Measurements from ENCODE around the gene GTF2H4. TPM values are rescaled to one million over a fixed set of nuclear protein-coding genes. Genes with fewer than 3 reads are reported as not detected.
A peak's percentile ranks its signal among the peaks of the same experiment; 100 is the strongest.
"Not testable (repeated sequence)": the region's sequence is repeated elsewhere in the genome, so short reads cannot be mapped to it uniquely, and the experiment has no call there.

The GTF2H4 gene
- total RNA-seq, 1 experiment from 2014 or later: 33.9 TPM

DNA sequence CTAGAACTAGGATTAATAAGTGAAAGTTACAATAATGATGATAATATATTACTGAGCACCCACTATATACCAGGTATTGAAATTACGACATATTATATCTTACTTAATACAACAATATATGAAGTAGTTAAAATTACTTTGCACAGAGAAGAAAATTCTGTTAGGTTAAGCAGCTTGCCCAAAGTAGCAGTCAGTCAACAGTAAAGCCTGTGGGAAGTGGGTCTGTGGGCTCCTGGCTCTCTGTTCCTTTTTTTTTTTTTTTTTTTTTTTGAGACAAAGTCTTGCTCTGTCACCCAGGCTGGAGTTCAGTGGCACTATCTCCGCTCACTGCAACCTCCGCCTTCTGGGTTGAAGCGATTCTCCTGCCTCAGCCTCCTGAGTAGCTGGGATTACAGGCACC lies 4.8 kb upstream of the GTF2H4 start:
- H3K27ac Mint-ChIP-seq (ENCODE audit: low read depth, unreplicated experiment): peak overlapping the region; percentile 49
- H3K4me3 Mint-ChIP-seq (ENCODE audit: unreplicated experiment): no peak overlapping the region
- no peaks in the 10 kb centered on the region for H3K9me3 Mint-ChIP-seq (ENCODE audit: unreplicated experiment)
- intact Hi-C loops (cut with micrococcal nuclease): no loop called here
- peaks cover 14% of the 10 kb centered on the region for H3K4me1 Mint-ChIP-seq (ENCODE audit: insufficient read depth, unreplicated experiment)
- H3K36me3 Mint-ChIP-seq (ENCODE audit: insufficient read depth, unreplicated experiment): peaks cover 21% of the 10 kb centered on the region
- no peak for DNase-seq (ENCODE audit: unreplicated experiment)
- H3K27me3 Mint-ChIP-seq (ENCODE audit: insufficient read depth, unreplicated experiment): no peaks in the 10 kb centered on the region
- ChIA-PET POLR2A (interaction anchor here (1.8 to 5.8 kb wide), 2 partner anchors 13 to 19 kb away, joined by 6 to 36 read pairs; partner anchors contain the start of gene DDR1), CTCF (interaction anchor here (1.0 to 5.1 kb wide), 4 partner anchors 12 to 169 kb away, joined by 3 to 24 read pairs (median 6); partner anchors contain the start of genes DDR1 and VARS2)
- TF ChIP-seq, protein P1, sequence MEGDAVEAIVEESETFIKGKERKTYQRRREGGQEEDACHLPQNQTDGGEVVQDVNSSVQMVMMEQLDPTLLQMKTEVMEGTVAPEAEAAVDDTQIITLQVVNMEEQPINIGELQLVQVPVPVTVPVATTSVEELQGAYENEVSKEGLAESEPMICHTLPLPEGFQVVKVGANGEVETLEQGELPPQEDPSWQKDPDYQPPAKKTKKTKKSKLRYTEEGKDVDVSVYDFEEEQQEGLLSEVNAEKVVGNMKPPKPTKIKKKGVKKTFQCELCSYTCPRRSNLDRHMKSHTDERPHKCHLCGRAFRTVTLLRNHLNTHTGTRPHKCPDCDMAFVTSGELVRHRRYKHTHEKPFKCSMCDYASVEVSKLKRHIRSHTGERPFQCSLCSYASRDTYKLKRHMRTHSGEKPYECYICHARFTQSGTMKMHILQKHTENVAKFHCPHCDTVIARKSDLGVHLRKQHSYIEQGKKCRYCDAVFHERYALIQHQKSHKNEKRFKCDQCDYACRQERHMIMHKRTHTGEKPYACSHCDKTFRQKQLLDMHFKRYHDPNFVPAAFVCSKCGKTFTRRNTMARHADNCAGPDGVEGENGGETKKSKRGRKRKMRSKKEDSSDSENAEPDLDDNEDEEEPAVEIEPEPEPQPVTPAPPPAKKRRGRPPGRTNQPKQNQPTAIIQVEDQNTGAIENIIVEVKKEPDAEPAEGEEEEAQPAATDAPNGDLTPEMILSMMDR (IDR thresholded peaks at IDR 0.05; ENCODE audit: unreplicated experiment): no peak
- no TSS peak for BruUV-seq (replicated peaks)

DNA sequence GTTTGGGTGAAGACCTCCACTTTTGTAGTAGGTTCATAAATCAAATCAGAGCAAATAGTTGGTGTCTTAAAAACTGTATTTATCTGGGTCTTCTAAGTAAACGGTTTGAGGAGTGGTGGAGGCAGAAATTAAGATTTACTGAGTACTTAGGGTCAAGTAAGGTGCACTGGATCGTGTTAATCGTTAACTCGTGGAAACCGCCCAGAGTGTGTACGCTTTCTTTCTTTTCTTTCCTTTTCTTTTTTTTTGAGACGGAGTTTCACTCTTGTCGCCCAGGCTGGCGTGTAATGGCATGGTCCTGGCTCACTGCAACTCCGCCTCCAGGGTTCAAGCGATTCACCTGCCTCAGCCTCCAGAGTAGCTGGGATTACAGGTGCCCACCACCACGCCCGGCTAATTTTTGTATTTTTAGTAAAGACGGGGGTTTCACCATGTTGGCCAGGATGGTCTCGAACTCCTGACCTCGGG lies 683 bp upstream of the GTF2H4 start:
- BruUV-seq (replicated peaks); H3K27me3 Mint-ChIP-seq (ENCODE audit: insufficient read depth, unreplicated experiment); DNase-seq (ENCODE audit: unreplicated experiment); H3K9me3 Mint-ChIP-seq (ENCODE audit: unreplicated experiment); intact Hi-C loops (cut with micrococcal nuclease): not testable (repeated sequence)
- ChIA-PET CTCF (interaction anchor here (1.9 kb wide), 1 partner anchor 8 kb away, joined by 7 read pairs; no protein-coding TSS in a partner anchor), POLR2A (interaction anchor here (0.6 to 3.8 kb wide), 20 partner anchors 8 to 275 kb away, joined by 3 to 60 read pairs (median 5); partner anchors contain the start of genes DDR1 and PSORS1C1)
- Mint-ChIP-seq H3K36me3 (ENCODE audit: insufficient read depth, unreplicated experiment) (peaks cover 16% of the 10 kb centered on the region), H3K4me3 (ENCODE audit: unreplicated experiment) (peak overlapping the region; percentile 96), H3K4me1 (ENCODE audit: insufficient read depth, unreplicated experiment) (peaks cover 23% of the 10 kb centered on the region), H3K27ac (ENCODE audit: low read depth, unreplicated experiment) (peak overlapping the region; percentile 57)

DNA sequence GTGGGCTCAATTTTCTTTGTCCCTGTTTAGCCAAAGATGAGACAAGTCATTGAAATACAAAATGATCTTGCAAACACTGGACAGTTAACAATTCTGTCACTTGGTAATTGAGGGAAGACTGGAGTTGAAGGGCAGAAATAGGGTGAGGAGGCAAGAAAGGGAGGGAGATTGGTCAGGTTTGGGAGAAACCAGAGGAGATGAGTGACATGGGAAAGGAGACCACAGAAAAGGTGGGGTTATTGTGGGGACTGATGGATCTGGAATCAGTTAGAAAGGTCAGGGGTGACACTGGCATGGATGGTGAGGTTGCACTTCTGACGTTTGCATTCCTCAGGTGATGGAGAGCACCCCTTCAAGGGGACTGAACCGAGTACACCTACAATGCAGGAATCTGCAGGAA lies 693 bp downstream of the GTF2H4 start:
- peaks cover 25% of the 10 kb centered on the region for H3K36me3 Mint-ChIP-seq (ENCODE audit: insufficient read depth, unreplicated experiment)
- H3K27ac Mint-ChIP-seq (ENCODE audit: low read depth, unreplicated experiment): peak overlapping the region; percentile 57
- H3K4me1 Mint-ChIP-seq (ENCODE audit: insufficient read depth, unreplicated experiment): peaks cover 16% of the 10 kb centered on the region
- TF ChIP-seq, protein P1 (IDR thresholded peaks at IDR 0.05; ENCODE audit: unreplicated experiment): no peak
- ChIA-PET CTCF (interaction anchor here (0.9 to 2.3 kb wide), 7 partner anchors 22 to 171 kb away, joined by 3 to 10 read pairs (median 5); no protein-coding TSS in a partner anchor), POLR2A (interaction anchor here (0.7 to 3.8 kb wide), 12 partner anchors 8 to 264 kb away, joined by 3 to 60 read pairs (median 6); partner anchors contain the start of genes DDR1 and PSORS1C1)
- H3K4me3 Mint-ChIP-seq (ENCODE audit: unreplicated experiment): peak overlapping the region; percentile 96
- no TSS peak for BruUV-seq (replicated peaks)
- intact Hi-C loops (cut with micrococcal nuclease): loop anchor here (1.0 to 2.0 kb wide), 2 partner anchors 24 to 80 kb away; partner anchors contain the start of gene DDR1
- H3K9me3 Mint-ChIP-seq (ENCODE audit: unreplicated experiment): no peaks in the 10 kb centered on the region
- H3K27me3 Mint-ChIP-seq (ENCODE audit: insufficient read depth, unreplicated experiment): no peaks in the 10 kb centered on the region
- no peak for DNase-seq (ENCODE audit: unreplicated experiment)

DNA sequence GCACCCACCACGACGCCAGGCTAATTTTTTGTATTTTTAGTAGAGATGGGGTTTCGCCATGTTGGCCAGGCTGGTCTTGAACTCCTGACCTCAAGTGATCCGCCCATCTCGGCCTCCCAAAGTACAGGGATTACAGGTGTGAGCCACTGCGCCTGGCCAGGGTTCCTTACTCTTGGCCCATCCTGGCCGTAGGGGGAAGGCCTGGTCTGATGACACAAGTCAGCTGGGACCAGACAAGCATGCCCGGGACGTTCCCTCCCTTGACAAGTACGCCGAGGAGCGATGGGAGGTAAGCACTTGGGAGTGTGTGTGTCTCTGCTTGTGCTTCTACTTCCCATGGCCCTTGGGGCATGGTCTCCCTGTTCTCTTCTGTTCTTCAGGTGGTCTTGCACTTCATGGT lies 2.5 kb downstream of the GTF2H4 start:
- intact Hi-C loops (cut with micrococcal nuclease); H3K27me3 Mint-ChIP-seq (ENCODE audit: insufficient read depth, unreplicated experiment); H3K4me3 Mint-ChIP-seq (ENCODE audit: unreplicated experiment); H3K27ac Mint-ChIP-seq (ENCODE audit: low read depth, unreplicated experiment); DNase-seq (ENCODE audit: unreplicated experiment); H3K9me3 Mint-ChIP-seq (ENCODE audit: unreplicated experiment); BruUV-seq (replicated peaks): not testable (repeated sequence)
- POLR2A ChIA-PET: interaction anchor here (1.7 kb wide), 1 partner anchor 26 kb away, joined by 9 read pairs; the partner anchor contains the start of gene DDR1
- peaks cover 26% of the 10 kb centered on the region for H3K36me3 Mint-ChIP-seq (ENCODE audit: insufficient read depth, unreplicated experiment)
- H3K4me1 Mint-ChIP-seq (ENCODE audit: insufficient read depth, unreplicated experiment): peaks cover 20% of the 10 kb centered on the region
- CTCF ChIA-PET: interaction anchor here (0.7 to 2.3 kb wide), 8 partner anchors 24 to 218 kb away, joined by 3 to 10 read pairs (median 4); no protein-coding TSS in a partner anchor

Measured in MCF 10A (cell line).